ENCODE data around the gene NPRL2. TPM values are rescaled to one million over a fixed set of nuclear protein-coding genes. Genes with fewer than 3 reads are reported as not detected.

NPRL2 gene
- total and polyA plus RNA-seq, 12 donors = 13.0 to 29.8 (median 16.3) TPM

- intact Hi-C loops (cut with DNase I) = loop anchor here in 1 of 10 donors (5.0 kb wide), 1 partner anchor 35 kb away; the partner anchor contains the start of gene HYAL1
- peaks cover 0 to 23% (median 4%) of the 10 kb centered on the region in 9 donors for H3K36me3 ChIP-seq
- H3K27ac ChIP-seq = peak overlapping the region; percentile 88 to 100 (median 97)
- peak; percentile 83 to 92 (median 86) for ATAC-seq
- peak overlapping the region; percentile 61 to 99 (median 78) for H3K4me3 ChIP-seq
- TF ChIP-seq CTCF (IDR thresholded peaks at IDR 0.05) = no peak
- no peaks in the 10 kb centered on the region for H3K27me3 ChIP-seq
- H3K9me3 ChIP-seq = no peaks in the 10 kb centered on the region
- H3K4me1 ChIP-seq = peaks cover 15 to 87% (median 76%) of the 10 kb centered on the region in 9 donors
- peak; percentile 100 for DNase-seq
- 0% methylated on average over 79 of the region's 79 CpGs for WGBS, 2 donors
Measured at GRCh38 chr3:50337175-50337861, 13.3 kb downstream of the NPRL2 start.

- Histone ChIP-seq H3K4me1 (peaks cover 15 to 88% (median 79%) of the 10 kb centered on the region in 9 donors), H3K9me3 (no peaks in the 10 kb centered on the region), H3K36me3 (peaks cover 0 to 30% (median 11%) of the 10 kb centered on the region in 9 donors), H3K4me3 (peak overlapping the region; percentile 61 to 99 (median 78)), H3K27me3 (no peaks in the 10 kb centered on the region), H3K27ac (peak overlapping the region; percentile 88 to 100 (median 97))
- 0 to 2% methylated on average over 31 of the region's 31 CpGs for WGBS, 2 donors
- peak in 5 of 8 donors; percentile 1 to 16 (median 4) for ATAC-seq
- no peak for DNase-seq
- TF ChIP-seq CTCF (IDR thresholded peaks at IDR 0.05) = no peak
- intact Hi-C loops (cut with DNase I) = loop anchor here in 1 of 10 donors (5.0 kb wide), 1 partner anchor 34 kb away; the partner anchor contains the start of gene HYAL1
Measured at GRCh38 chr3:50336452-50337174, 14.0 kb downstream of the NPRL2 start.

GRCh38 chr3:50334339-50335075, 16.1 kb downstream of the NPRL2 start:
- intact Hi-C loops (cut with DNase I) = loop anchor here in 1 of 10 donors (5.0 kb wide), 1 partner anchor 32 kb away; the partner anchor contains the start of gene HYAL1
- ATAC-seq = peak in 1 of 8 donors; percentile 1
- H3K9me3 ChIP-seq = no peaks in the 10 kb centered on the region
- WGBS, 2 donors = 38 to 48% methylated on average over 5 of the region's 5 CpGs
- peaks cover 8 to 51% (median 32%) of the 10 kb centered on the region in 9 donors for H3K36me3 ChIP-seq
- peak overlapping the region; percentile 88 to 100 (median 97) for H3K27ac ChIP-seq
- H3K4me3 ChIP-seq = peak overlapping the region in 9 of 10 donors; percentile 10 to 99 (median 82)
- H3K27me3 ChIP-seq = no peaks in the 10 kb centered on the region
- H3K4me1 ChIP-seq = peaks cover 13 to 67% (median 63%) of the 10 kb centered on the region in 9 donors
- DNase-seq = no peak
- no peak for TF ChIP-seq CTCF (IDR thresholded peaks at IDR 0.05)
